ENCODE measurements around the gene BMPR2.

BMPR2 gene

DNA sequence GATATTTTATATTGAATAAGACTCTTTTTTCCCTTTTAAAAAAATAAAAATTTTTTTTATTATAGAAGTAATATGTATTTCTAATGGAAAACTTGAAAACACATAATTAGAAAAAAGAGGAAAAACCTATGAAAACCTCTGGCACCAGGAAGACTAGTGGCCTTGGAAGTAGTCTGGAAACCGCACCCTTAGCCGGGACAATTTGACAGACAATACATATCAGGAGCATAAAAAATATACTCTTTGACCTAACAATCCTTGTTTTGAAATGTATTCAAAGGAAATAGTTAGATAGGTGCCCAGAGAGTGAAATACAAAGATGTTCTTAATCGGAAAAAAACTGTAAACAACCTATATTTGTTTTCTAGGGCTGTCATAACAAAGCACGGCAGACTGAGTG lies 223.8 kb downstream of the BMPR2 start:
- DNase-seq (ENCODE audit: low read depth): no peak

DNA sequence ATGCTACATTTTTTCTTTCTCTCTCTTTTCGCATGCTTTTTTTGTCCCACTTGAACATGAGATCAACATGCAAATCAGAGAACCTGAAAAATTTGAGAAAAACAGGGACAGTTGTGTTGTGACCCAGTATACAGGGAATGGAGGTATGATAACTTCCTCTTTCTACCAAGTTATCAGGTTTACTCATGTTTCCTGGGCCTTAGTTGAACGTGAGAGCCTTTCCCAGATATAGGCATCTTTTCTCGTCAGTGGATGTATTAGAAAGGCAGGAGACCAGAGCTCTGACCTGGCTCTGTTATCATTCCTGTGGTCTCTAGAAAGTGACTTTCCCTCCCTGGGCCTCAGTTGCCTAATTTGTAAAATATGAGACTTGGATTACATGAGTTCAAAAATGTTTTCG lies 228.6 kb downstream of the BMPR2 start:
- no peak for DNase-seq (ENCODE audit: low read depth)

DNA sequence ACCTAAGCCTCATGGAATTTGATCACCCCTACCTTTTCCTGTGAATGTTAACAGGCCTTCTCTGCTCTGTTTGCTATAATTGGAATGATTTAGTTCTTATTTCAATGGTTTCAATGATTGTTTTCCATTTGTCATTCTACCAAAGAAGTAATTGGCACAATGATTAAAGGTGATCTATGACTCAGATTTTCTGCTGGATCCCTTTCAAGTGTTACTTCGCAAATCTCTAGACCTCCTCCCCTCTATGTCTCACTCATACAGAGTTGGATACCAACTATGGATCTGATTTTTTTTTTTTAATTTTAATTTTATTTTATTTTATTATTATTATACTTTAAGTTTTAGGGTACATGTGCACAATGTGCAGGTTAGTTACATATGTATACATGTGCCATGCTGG lies 229.0 kb downstream of the BMPR2 start:
- DNase-seq (ENCODE audit: low read depth): no peak

DNA sequence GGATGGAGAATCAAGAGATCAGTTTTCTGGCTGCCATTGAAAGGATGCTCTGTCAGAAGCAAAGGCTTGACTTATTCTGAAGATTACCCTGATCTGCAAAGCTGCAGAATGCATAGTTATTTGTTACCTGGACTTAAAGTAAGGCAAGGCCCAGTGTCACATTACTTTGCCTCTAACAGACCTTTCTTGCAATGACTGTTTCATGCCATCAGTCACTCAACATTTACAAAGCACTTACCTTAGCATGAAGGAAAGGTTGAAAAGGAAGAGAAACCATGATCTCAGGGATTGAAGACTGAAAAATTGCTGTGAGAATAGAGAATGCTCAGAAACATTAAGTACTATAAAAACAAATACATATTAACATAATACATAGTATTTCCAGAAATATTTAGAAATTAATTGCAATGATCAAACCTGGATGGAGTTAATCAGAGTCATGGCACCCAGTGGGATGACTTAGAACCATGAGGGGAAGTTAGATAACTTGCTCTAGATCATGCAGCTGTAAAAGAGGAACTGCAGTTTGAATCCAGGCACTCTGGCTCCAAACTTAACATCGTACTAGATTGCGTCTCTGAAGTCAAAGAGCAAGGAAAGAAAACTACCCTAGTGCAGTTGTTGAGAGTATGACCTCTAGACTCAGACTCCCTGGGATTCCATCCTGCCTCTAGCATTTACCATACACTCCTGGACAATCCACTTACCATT lies 232.2 kb downstream of the BMPR2 start:
- DNase-seq (ENCODE audit: low read depth): no peak

DNA sequence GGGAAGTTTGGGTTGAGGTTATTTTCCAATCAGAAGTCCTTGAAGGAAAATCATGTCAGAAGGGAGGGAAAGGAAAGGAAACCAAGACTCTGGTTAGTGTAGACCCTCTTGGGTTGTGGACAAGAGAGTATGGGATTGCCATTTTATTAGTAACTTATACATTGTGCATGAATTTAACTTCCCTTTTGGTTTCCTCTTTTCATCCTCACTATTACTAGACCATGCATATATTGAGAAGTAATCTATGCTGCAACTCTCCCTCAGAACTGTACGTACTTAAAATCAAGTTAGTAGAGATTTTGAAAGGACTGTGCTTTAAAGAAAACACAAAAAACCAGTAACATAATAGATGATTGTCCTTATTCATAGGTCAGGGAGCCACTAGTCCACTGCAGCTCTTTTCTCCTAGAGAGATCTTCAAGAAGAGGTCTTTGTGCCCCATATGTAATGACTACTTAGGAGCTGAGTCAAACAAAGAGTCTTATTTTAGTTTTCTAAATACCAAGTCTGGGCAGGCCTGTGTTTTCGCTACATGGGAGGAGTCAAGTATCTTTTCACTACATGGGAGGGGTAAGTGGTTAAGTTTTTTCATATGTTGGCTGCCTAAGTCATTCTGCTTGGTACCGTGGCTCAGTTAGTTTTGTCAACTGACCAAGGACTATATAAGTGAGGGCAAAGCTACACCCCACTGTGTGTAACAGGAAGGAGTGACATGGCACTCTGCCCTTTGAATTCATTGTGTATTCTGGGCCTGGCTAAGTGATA lies 233.4 kb downstream of the BMPR2 start:
- DNase-seq (ENCODE audit: low read depth): no peak

DNA sequence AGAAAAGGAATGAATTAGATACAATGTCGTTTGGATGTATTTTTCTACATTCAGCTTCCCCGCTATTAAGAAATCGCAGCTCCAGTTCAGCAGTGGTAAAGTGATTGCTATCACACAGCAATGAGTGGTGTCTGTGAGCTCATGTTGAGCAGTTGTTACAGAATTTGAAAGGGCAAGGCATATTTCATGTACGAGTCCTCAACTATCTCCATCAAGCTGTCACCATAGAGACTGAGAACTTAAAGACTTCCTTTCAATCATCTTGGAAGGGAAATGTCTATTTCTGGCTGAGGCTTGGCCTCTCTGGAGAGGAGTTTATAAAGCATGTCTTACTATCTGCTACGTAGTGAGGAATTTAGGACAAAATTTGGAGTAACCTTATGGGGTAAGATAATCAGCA lies 234.3 kb downstream of the BMPR2 start:
- no peak for DNase-seq (ENCODE audit: low read depth)

DNA sequence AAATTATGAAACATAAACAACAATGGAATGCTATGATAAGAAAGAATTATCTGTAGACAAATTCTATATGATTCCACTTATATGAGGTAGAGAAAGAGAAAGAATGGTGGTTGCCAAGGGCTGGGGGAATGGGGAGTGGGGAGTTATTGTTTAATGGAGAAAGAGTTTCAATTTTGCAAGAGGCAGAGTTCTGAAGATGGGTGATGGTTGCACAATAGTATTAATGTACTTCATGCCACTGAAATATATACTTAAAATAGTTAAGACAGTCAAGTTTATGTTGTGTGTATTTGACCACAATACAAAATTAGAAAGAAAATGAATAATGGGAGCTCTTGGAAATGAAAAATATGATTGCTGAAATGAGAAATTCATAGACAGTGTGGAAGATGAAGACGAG lies 236.0 kb downstream of the BMPR2 start:
- no peak for DNase-seq (ENCODE audit: low read depth)

DNA sequence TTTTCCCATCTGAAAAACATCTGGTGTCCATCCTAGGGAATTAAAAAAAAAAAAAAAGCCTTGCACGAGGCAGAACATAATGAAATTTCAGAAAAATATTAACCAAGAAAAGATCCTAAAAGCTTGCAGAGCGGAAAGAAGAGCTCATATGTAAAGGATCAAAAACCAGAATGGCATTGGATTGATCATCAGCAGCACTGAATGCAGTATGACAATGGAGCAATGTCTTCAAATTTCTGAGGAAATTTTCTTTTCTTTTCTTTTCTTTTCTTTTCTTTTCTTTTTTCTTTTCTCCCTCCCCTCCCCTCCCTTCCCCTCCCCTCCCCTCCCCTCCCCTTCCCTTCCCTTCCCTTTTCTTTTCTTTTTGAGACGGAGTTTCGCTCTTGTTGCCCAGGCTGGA lies 237.4 kb downstream of the BMPR2 start:
- no peak for DNase-seq (ENCODE audit: low read depth)

Data from fibroblast of gingiva (primary cell).